ENCODE data around the gene TBCE.
"Not testable (repeated sequence)": the region's sequence is repeated elsewhere in the genome, so short reads cannot be mapped to it uniquely, and the experiment has no call there.

TBCE gene

GRCh38 chr1:235450886-235451483 is 83.8 kb downstream of the TBCE start:
- no peak for DNase-seq (ENCODE audit: extremely low read depth in 1 of 2, low read depth in 1 of 2)

GRCh38 chr1:235454021-235454420 is 86.8 kb downstream of the TBCE start:
- DNase-seq (ENCODE audit: extremely low read depth in 1 of 2, low read depth in 1 of 2), result no peak

GRCh38 chr1:235455097-235455496 is 87.9 kb downstream of the TBCE start:
- no peak for DNase-seq (ENCODE audit: extremely low read depth in 1 of 2, low read depth in 1 of 2)

- DNase-seq (ENCODE audit: extremely low read depth in 1 of 2, low read depth in 1 of 2), result no peak
Observed at GRCh38 chr1:235455823-235456222, 88.6 kb downstream of the TBCE start.

GRCh38 chr1:235457856-235458255 is 90.6 kb downstream of the TBCE start:
- DNase-seq (ENCODE audit: extremely low read depth in 1 of 2, low read depth in 1 of 2), result not testable (repeated sequence)

- DNase-seq (ENCODE audit: extremely low read depth in 1 of 2, low read depth in 1 of 2), result no peak
Observed at GRCh38 chr1:235460770-235461169, 93.5 kb downstream of the TBCE start.

GRCh38 chr1:235461954-235462353 is 94.7 kb downstream of the TBCE start:
- no peak for DNase-seq (ENCODE audit: extremely low read depth in 1 of 2, low read depth in 1 of 2)

GRCh38 chr1:235462832-235463231 is 95.6 kb downstream of the TBCE start:
- DNase-seq (ENCODE audit: extremely low read depth in 1 of 2, low read depth in 1 of 2), result not testable (repeated sequence)

GRCh38 chr1:235465066-235465465 is 97.8 kb downstream of the TBCE start:
- no peak for DNase-seq (ENCODE audit: extremely low read depth in 1 of 2, low read depth in 1 of 2)

GRCh38 chr1:235468004-235468403 is 100.8 kb downstream of the TBCE start:
- DNase-seq (ENCODE audit: extremely low read depth in 1 of 2, low read depth in 1 of 2), result no peak

GRCh38 chr1:235468970-235469369 is 101.7 kb downstream of the TBCE start:
- DNase-seq (ENCODE audit: extremely low read depth in 1 of 2, low read depth in 1 of 2), result no peak

- DNase-seq (ENCODE audit: extremely low read depth in 1 of 2, low read depth in 1 of 2), result not testable (repeated sequence)
Observed at GRCh38 chr1:235469897-235470296, 102.7 kb downstream of the TBCE start.

GRCh38 chr1:235470741-235471439 is 103.7 kb downstream of the TBCE start:
- DNase-seq (ENCODE audit: extremely low read depth in 1 of 2, low read depth in 1 of 2), result no peak

- DNase-seq (ENCODE audit: extremely low read depth in 1 of 2, low read depth in 1 of 2), result no peak
Observed at GRCh38 chr1:235473806-235474205, 106.6 kb downstream of the TBCE start.

- DNase-seq (ENCODE audit: extremely low read depth in 1 of 2, low read depth in 1 of 2), result no peak
Observed at GRCh38 chr1:235483090-235483489, 115.9 kb downstream of the TBCE start.

- DNase-seq (ENCODE audit: extremely low read depth in 1 of 2, low read depth in 1 of 2), result no peak
Observed at GRCh38 chr1:235485558-235485957, 118.3 kb downstream of the TBCE start.

- DNase-seq (ENCODE audit: extremely low read depth in 1 of 2, low read depth in 1 of 2), result no peak
Observed at GRCh38 chr1:235486321-235486720, 119.1 kb downstream of the TBCE start.

- DNase-seq (ENCODE audit: extremely low read depth in 1 of 2, low read depth in 1 of 2), result no peak
Observed at GRCh38 chr1:235491644-235492043, 124.4 kb downstream of the TBCE start.

GRCh38 chr1:235494531-235494930 is 127.3 kb downstream of the TBCE start:
- DNase-seq (ENCODE audit: extremely low read depth in 1 of 2, low read depth in 1 of 2), result no peak

- DNase-seq (ENCODE audit: extremely low read depth in 1 of 2, low read depth in 1 of 2), result no peak
Observed at GRCh38 chr1:235495030-235495429, 127.8 kb downstream of the TBCE start.

- DNase-seq (ENCODE audit: extremely low read depth in 1 of 2, low read depth in 1 of 2), result no peak
Observed at GRCh38 chr1:235495551-235495950, 128.3 kb downstream of the TBCE start.

GRCh38 chr1:235500971-235501540 is 133.8 kb downstream of the TBCE start:
- DNase-seq (ENCODE audit: extremely low read depth in 1 of 2, low read depth in 1 of 2), result no peak

All from stimulated activated CD8-positive, alpha-beta memory T cell treated with anti-CD3 and anti-CD28 coated beads, Interleukin-7, amount 100 ng/mL, for 48 hours (primary cell).